GM18868 (cell line): Measurements from ENCODE around the gene BMPER.

Experiments used
- ATAC-seq: cut with Tn5 transposase; IDR thresholded peaks from one replicate; pipeline ENCODE4 v1.9.1; 2021; ENCODE audit warnings: mild to moderate bottlenecking, moderate library complexity; ENCODE audit not compliant: unreplicated experiment

Gene BMPER

DNA sequence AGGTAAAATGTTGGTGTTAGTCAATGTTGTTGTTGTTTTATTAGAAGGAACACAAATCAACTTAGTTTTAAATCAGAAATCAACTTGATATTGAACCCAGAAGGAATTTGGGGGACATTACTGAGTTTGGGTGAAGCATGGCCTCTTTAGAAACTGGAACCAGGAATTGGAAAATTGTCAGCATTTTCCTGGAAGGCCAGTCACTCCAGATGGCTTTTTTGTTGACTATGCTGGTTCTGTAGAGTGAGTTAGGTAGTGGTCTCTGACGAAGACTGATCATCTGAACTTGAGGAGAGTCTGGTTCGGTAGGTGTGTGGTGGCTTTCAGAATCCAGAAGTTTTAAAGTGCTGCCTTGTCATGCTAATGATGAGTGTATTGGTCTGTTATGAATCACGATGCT lies 111.5 kb downstream of the BMPER start:
- no peak for ATAC-seq

DNA sequence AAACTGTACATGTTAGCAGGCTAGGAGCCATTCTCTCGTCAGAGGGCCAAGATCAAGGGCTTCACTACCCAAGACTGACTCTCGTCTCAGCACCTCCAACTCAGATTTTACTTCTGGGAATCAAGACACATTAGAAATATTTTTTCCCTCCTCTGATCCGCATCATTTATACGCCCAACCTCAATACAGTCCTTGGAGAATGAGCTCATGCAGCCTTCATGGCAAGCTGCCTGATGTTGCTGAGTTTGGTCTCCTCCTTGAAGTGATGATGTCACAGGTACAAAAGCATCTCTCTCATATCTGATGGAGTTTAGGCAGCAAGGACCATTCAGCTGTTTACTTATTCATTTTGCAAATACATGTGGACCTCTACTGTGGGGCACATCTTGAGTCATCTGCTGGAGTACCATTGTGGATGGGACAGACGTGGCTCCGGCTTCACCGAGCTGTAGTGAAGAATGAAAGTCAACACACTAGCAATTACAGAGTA lies 114.0 kb downstream of the BMPER start:
- no peak for ATAC-seq

DNA sequence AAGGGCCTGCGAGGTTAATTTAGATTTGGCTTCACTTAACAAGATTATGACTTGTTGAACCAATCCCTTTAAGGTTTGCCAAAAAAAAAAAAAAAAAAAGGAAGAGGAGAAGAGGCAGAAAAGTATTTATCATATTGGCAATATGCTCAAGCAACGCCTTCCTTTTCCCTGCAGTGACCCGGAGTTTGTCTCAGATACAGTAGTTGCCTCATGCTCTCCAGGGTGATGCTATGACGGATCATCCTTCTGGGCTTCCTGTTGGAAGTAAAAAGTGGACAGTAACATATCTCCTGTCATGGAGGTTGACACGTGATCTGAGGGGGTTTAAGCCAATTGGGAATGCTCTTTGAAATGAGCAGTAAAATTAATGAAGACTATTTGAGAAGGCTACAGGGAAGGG lies 117.3 kb downstream of the BMPER start:
- ATAC-seq: no peak

DNA sequence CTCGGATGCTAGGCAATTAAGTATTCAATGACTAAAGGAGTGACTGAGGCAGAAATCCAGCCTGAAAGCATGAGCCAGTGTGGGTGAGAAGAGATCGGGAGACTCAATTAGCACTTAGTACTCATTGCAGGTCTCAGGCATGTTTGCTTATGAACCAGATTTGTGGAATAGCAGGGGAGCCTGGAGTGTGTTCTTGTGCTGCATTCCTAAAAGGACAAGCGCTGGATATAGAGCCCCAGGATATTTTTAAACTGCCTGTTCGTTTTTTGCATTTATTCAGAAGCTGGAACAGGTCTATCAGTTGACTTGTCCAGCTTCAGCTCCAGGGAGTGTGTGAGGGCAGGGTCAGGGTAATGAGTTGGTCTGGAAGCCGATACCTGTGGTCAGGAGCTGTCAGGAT lies 120.3 kb downstream of the BMPER start:
- no peak for ATAC-seq

DNA sequence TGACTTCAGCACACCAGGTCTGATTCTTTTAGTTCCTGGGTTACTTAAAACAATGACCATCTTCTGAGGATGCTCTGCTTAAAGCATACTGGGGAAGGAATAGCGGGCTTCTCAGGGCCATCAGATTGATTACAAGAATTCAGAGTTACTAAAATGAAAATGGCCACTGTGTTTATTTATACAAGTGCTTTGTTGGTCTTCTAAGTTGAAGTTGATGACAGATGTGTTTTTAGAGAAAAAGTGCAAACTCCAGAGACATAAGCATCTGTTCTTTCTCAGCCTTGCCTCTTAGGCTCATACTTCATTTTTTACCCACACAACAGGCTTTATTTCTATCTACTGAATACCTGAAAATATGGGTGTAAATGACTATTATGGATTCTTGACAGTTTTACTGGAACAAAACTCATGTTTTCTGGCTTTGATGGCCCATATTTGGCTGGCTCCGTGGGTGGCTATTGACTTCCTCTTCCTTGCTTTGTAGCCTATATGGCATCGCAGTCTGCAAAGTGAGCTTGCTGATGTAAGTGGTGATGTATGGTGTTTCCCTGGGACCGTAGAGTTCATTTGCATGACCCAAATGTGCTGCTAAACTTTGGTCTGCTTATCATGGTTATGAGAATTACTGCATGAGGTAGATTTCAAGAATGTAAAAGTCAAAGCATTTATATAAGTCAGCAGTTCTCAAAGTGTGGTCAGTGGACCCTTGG lies 121.3 kb downstream of the BMPER start:
- no peak for ATAC-seq

DNA sequence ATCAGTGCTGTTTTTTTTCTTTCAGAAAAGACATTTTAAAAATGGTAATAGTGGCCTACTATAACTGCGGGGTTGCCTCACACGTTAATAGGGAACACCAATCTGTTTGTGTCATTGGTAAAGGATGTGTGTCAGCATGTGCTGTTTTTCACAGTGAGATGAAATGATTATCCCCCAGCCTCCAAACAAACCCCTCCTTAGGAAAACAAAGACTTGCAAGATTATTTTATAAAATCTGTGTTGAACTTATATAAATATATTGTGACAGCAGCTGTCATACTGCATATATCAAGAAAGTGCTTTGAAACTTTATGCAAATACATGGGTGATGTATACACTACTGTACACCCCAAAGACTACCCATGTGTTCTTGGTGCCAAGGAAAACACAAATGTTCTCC lies 125.8 kb downstream of the BMPER start:
- ATAC-seq: no peak

DNA sequence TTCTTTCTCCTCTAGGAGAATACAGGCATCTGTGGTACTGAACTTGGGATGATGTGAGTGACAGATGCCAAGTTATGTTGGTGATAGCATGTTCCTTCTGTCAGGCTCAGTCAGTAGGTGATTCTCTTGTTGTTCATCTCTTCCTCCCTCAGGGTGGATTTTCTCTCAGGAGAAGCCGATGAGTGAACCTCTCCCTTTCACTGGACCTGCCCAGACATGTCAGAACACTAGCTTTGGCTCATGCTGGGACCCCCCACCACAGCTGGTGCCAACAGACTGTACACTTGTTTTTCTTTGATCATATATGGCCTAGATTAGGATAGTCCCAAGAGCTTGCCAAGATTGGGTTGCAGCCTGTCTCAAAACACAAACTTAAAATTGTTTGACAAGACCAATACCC lies 129.4 kb downstream of the BMPER start:
- ATAC-seq: no peak

DNA sequence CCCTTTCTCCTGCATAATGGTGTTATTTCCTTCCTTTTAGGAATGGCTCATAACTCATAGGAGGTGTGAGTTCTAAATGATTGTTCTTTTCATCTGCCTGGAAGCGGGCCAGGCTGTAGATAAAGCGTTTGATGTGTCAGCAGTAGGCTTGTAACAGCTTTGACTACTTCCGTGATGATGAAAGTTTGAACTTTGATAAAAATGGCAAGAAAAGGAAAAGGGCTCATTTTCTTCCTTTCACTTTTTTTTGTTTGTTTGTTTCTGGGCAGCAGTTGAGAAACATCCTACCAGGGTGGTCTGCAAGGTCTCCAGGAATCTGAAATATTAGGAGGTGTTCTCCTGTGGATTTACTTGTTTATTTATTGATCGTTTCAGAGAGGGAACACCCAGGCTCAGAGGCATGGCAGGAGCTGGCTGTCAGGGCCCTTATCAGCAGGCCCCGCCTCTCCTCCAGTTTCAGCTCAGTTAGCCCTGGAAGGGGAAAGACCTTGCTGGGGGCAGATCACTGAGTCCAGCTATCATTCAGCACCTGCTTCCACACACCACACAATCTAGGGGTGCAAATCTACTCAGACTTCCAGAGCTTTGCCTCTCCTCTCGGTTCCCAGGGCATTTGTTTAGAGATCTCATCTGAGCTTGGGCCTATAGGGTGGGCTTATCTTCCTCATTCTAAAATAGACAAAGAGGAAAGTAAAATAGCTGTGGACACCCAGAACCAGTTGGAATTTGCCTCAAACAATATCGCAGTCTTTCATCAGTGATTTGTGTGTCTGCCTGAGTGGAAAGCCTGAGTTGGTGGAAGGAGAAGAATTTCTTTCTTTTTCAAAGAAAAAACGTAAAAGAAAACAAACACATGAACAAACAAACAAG lies 130.9 kb downstream of the BMPER start:
- ATAC-seq: no peak

DNA sequence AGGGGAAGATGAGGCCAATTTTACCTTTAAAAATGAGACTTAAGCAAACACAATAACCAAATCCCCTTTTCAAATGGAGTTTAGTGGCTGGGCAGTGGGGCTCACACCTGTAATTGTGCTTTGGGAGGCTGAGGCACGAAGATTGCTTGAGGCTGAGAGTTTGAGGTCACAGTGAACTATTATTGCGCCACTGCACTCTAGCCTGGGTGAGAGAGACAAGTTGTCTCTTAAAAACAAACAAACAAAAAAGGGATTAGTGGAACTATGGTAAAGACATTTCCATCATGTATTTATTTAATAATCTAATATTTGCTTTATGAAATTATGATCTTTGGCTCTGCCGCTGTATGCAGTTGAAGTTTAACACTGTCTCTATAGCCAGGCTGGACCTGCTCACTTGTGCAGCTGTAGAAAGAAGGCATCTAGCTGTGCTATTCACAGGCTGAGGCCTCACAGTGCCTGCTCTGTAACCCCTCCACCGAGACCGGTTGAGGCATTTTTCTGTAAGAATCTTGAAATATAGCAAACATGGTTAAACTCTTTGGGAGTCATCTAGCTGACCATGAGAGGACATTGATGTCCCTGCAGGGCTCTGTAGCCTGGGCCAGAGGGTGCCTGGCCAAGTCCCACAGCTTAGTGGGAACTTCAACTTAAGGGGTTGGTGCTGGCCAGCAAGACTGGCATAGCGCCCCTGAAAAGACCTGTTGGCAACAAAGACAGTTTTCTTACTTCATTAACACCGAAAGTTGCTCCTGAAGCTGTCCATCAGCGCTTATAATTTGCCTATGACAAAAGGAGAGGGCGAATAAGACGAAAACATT lies 131.8 kb downstream of the BMPER start:
- ATAC-seq: no peak

DNA sequence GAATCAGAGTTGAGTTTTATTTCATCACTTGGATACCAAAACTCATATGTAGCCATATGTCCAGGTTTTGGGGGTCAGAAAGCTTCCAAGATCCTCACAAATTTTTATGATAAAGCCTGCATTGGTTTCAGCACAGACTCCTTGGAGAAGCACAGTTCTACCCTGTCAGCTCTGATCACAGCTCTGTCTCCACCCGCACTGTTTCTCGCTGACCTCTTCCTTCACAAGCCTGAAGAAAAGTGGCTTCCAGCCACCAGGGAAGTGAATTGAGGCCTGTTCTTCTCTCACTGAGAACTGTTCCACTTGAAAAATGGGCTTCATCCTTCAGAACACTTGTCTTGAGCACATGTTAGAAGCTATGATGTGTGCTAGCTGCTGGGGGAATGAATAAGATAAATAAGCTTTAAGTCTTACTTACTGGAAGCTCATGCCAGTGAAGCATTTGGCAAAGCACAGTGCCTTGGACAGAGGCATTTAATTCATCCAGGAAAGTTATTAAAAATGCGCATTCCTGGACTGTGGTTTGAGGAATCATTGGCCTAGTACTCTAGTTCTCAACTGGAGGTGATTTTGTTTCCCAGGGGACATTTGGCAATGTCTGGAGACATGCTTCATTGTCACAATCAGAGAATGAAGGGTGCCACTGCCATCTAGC lies 133.6 kb downstream of the BMPER start:
- no peak for ATAC-seq

DNA sequence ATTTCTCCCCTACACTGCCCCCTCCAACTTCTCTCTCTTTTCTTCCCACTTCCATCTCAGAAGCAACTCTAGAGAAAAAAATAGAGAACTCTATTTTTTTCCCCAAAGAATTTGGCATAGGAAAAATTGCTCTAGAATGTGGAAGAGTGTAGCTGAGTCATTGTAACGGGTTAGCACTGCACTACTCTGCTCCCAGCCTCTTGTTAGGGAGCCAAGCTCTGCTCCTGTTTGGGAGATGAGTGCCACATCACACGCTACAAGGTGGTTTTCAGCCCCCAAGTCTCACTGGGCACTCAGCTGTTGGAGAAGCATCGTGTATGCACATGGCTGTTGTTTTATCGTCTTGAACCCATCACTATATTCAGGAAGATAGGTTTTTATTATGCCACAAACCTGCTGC lies 136.4 kb downstream of the BMPER start:
- no peak for ATAC-seq

DNA sequence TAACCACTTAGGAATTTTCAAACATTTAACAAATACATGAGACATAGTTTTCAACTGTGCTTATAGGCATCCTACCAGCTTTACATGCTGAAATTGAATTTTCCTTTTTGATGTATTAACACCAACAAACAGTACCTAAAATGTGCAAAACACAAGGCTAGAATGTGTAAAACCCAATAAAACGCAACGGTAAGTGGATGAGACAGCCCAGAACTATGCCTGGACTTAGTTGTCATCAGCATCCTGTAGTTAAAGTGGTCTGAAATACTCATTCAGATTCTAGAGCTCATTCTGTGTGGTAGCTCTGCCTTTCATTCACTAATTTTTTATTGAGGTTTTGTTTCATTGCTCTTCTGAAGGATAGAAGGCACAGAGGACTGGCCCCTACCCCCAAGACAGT lies 137.1 kb downstream of the BMPER start:
- no peak for ATAC-seq

DNA sequence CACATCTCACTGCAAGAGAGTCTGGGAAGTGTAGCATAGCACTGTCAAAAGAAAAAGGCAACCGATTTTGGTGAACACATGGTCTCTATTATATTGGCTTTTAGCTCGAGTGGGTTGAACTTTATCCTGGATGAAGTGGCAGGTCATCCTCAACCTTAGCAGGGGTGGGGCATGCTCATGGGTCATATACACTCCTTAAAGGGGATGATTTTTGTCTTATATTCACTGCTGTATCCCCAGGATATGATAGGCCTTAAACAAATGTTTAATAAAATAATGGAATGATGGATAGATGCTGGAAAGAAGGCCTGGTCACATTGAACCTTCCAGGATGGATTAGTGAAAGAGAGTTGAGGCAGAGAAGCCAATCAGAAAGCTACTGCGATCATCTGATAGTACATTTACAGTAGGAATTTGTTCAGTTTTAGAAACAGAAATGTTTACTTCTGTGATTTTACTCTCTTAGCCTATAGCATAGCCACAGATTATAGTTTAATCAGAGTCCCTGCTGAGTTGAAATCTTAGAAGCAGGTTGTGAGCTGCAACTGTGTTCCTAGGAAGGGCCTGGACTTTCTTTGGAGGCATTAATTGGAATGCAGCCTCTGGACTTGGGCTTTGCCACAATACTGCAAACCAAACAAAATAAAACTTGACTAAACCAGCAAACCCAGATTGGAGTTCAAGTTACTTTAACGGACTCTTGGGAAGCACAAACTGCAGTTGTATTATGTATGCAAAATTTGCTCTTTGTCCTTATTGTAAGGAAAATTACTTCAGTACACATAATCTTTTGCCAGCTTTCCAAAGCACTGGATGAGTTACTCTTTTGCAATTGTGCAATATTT lies 138.3 kb downstream of the BMPER start:
- ATAC-seq: no peak

DNA sequence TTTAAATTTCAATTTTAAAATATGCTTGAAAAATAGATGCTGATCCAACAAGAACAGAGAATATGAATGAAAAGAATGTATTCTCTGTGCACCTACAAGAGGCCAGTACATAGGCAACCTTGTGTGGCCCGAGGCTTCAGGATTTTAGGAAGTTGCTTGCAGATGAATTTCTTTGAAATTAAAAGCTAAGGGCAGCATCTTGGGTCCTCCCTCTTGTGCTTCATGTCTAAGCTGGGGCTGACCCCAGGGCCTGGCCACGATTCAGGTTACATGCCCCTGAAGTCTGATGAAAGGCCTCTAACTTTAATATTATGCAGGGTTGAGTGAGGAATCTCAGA lies 138.9 kb downstream of the BMPER start:
- no peak for ATAC-seq

DNA sequence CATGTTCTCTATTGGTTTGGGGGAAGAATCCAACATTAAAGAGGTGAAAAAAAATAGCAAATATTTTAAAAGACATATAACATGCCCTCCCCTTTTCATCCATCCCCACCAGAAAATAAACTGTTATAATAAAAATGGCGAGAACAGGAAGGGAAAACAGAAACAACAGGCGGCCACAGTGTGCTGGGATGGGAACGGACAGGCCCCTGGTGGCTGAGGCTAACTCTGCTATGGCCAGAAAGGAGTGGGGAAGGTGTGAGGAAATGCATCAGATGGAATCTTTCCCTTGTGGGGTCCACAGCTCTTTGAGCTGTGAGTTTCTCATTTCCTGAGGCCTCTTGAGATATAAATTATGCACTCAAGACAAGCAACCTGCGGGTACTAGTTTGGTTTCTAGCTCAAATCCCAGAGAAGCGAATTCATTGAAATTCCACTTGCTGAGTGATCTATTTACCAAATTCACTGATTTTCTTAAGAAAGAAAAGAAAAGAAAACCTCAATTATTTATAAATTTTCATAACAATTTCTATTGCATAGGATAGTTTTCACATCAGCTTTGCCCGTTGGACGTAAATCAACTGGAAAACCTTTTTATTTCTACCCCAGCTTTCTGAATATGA lies 139.5 kb downstream of the BMPER start:
- ATAC-seq: no peak

DNA sequence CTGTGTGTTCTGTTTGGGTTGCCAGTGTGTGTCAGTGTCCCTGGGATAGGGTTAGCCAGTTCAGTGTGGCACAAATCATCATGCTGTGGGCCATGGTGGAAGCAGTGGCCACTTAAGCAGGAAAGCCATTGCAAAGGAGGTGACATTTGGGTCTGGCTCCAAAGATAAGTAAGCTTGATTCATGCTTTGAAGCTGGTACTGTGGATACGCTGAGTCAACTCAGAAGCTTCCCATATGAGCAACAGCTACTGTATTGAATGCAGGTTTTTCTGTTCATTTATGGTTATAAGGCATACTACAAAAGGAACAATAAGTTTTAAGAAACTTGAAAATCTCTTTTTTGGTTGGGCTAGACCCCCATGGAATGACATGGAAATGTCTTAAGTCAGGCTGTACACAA lies 143.1 kb downstream of the BMPER start:
- ATAC-seq: no peak

DNA sequence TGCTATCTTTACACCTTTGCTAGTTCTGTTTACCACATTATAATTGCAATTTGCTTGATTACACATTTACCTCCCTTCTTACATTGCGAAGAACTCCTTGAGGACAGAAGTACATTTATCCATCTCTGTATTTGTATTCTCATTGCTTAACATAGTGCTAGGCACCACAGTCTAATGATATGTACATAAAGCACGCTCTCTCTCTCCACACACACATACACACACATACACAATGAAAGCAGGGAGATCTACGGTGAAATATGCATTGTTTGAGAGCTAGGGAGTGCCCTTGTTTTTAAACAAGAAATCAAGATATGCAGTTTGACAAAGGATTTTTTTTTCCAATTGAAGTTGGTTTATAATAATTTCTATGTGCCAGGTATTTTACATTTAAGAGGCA lies 148.7 kb downstream of the BMPER start:
- ATAC-seq: no peak

DNA sequence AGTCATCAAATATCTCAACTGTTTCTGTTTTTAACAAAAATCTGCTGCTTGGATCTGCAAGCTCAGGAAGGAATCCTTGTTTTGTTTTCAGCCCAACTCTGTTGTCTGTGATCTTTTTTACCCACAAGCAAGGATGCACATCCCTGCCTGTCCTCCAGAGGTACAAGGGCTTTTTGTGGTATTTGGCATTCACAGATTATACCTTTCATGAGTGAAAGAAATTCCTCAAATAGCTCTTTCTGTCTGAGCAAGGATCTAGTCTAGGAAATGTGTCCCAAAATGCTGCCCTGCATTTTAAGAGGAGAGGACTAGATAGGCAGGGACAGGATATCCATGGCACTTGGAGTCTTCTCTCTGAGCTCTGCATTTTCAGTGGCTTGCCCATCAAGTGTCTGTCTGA lies 151.8 kb downstream of the BMPER start:
- ATAC-seq: no peak

DNA sequence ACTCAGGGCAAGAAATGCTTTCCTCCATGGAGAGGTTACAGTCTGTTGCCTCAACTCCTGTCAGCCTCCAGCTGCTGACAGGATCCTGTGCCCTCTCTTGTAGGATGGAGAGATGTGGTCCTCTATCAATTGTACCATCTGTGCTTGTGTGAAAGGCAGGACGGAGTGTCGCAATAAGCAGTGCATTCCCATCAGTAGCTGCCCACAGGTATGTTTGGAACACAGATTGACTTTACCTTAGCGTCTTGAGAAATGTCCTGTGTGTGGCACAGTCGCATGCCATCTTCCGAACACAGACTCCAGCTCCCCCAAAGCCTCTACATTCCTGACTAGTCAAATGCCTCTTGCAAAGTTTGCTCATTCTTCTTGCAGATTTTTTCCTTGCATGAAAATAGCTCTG lies 152.6 kb downstream of the BMPER start:
- no peak for ATAC-seq

DNA sequence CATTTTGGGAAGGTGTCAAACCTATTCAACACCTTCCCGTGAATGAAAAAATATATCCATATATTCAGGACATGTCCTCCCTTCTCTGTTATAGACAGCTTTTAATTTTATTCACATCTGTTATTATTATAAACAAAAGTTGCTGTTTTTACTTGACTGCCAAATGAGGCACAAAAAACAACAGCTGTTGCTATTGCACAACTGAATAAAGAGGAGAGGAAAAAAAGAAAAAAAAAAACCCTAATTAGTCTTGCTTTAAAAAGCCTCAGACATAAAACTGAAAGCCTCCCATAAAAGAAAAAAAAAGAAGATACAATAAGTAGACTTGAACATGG lies 153.4 kb downstream of the BMPER start:
- ATAC-seq: no peak
